ENCODE results near the gene MED25. TPM values are rescaled to one million over a fixed set of nuclear protein-coding genes. Genes with fewer than 3 reads are reported as not detected.
"Not testable (repeated sequence)": the region's sequence is repeated elsewhere in the genome, so short reads cannot be mapped to it uniquely, and the experiment has no call there.

Gene MED25
- polyA plus RNA-seq, 1 donor from 2014 or later, result 18.9 TPM

GRCh38 chr19:49816590-49816989 is 1.5 kb upstream of the MED25 start:
- H3K9ac ChIP-seq (ENCODE audit: low read length), result no peak overlapping the region

GRCh38 chr19:49818649-49819370 is 721 bp downstream of the MED25 start:
- Histone ChIP-seq H3K9ac (ENCODE audit: low read length) (peak overlapping the region; percentile 89), H3F3A (ENCODE audit: insufficient read depth, low read length, poor library complexity, severe bottlenecking) (no peaks in the 10 kb centered on the region), H3K27me3 (ENCODE audit: insufficient read depth, low read depth, low read length) (no peaks in the 10 kb centered on the region), H2AFZ (ENCODE audit: low read depth, low read length) (no peak overlapping the region), H3K4me3 (ENCODE audit: low read length) (peak overlapping the region; percentile 97), H3K36me3 (ENCODE audit: insufficient read depth, low read length) (no peaks in the 10 kb centered on the region), H3K9me2 (ENCODE audit: insufficient read depth, low read length) (no peaks in the 10 kb centered on the region), H3K9me3 (ENCODE audit: low read length) (no peaks in the 10 kb centered on the region), H3K27ac (ENCODE audit: low read length) (peak overlapping the region; percentile 96), H3K79me2 (replicated peaks; ENCODE audit: insufficient read depth, low read length) (peaks cover 22% of the 10 kb centered on the region), H4K20me1 (ENCODE audit: insufficient read depth) (no peaks in the 10 kb centered on the region), H3K4me2 (ENCODE audit: low read length) (peak overlapping the region; percentile 82)
- TF ChIP-seq POLR2AphosphoS5 (IDR thresholded peaks at IDR 0.05), result no peak
- no peak for TF ChIP-seq EP300 (conservative IDR thresholded peaks at IDR 0.05; ENCODE audit: poor library complexity, severe bottlenecking)
- no peak for TF ChIP-seq SMC3 (conservative IDR thresholded peaks at IDR 0.05; ENCODE audit: poor library complexity)
- no peak for TF ChIP-seq TAF1 (IDR thresholded peaks at IDR 0.05; ENCODE audit: low read depth)
- TF ChIP-seq RAD21 (conservative IDR thresholded peaks at IDR 0.05), result no peak
- no peak for TF ChIP-seq MXI1 (conservative IDR thresholded peaks at IDR 0.05; ENCODE audit: poor library complexity, severe bottlenecking)

More at GRCh38 chr19:49816590-49816989, 1.5 kb upstream of the MED25 start:
- no peak overlapping the region for H3K4me3 ChIP-seq (ENCODE audit: low read length)
- no peak overlapping the region for H2AFZ ChIP-seq (ENCODE audit: low read depth, low read length)
- TF ChIP-seq TAF1 (IDR thresholded peaks at IDR 0.05; ENCODE audit: low read depth), result no peak
- no peak for TF ChIP-seq CTCF (IDR thresholded peaks at IDR 0.05; ENCODE audit: poor library complexity, severe bottlenecking)
- TF ChIP-seq MXI1 (conservative IDR thresholded peaks at IDR 0.05; ENCODE audit: poor library complexity, severe bottlenecking), result no peak
- no peak for TF ChIP-seq POLR2AphosphoS5 (IDR thresholded peaks at IDR 0.05)
- TF ChIP-seq REST (IDR thresholded peaks at IDR 0.05; ENCODE audit: borderline replicate concordance), result no peak
- TF ChIP-seq SMC3 (conservative IDR thresholded peaks at IDR 0.05; ENCODE audit: poor library complexity), result no peak
- TF ChIP-seq EZH2 (IDR thresholded peaks at IDR 0.05; ENCODE audit: borderline replicate concordance, insufficient read depth, low read length, poor library complexity, severe bottlenecking), result no peak
- TF ChIP-seq RAD21 (conservative IDR thresholded peaks at IDR 0.05), result no peak
- TF ChIP-seq EP300 (conservative IDR thresholded peaks at IDR 0.05; ENCODE audit: poor library complexity, severe bottlenecking), result no peak
- H3K27me3 ChIP-seq (ENCODE audit: insufficient read depth, low read depth, low read length), result no peaks in the 10 kb centered on the region
- H3K79me2 ChIP-seq (replicated peaks; ENCODE audit: insufficient read depth, low read length), result peaks cover 20% of the 10 kb centered on the region
- no peaks in the 10 kb centered on the region for H3F3A ChIP-seq (ENCODE audit: insufficient read depth, low read length, poor library complexity, severe bottlenecking)
- H3K27ac ChIP-seq (ENCODE audit: low read length), result no peak overlapping the region
- H3K36me3 ChIP-seq (ENCODE audit: insufficient read depth, low read length), result no peaks in the 10 kb centered on the region
- no peaks in the 10 kb centered on the region for H3K9me2 ChIP-seq (ENCODE audit: insufficient read depth, low read length)
- H3K9me3 ChIP-seq (ENCODE audit: low read length), result no peaks in the 10 kb centered on the region
- no peak overlapping the region for H3K4me2 ChIP-seq (ENCODE audit: low read length)
- no peaks in the 10 kb centered on the region for H4K20me1 ChIP-seq (ENCODE audit: insufficient read depth)

GRCh38 chr19:49819452-49820115 is 1.5 kb downstream of the MED25 start:
- H3K9me2 ChIP-seq (ENCODE audit: insufficient read depth, low read length); H3K27ac ChIP-seq (ENCODE audit: low read length); H3K9me3 ChIP-seq (ENCODE audit: low read length); H4K20me1 ChIP-seq (ENCODE audit: insufficient read depth); H3F3A ChIP-seq (ENCODE audit: insufficient read depth, low read length, poor library complexity, severe bottlenecking); H3K36me3 ChIP-seq (ENCODE audit: insufficient read depth, low read length); H2AFZ ChIP-seq (ENCODE audit: low read depth, low read length); H3K27me3 ChIP-seq (ENCODE audit: insufficient read depth, low read depth, low read length): not testable (repeated sequence)
- Histone ChIP-seq H3K9ac (ENCODE audit: low read length) (peak overlapping the region; percentile 89), H3K79me2 (replicated peaks; ENCODE audit: insufficient read depth, low read length) (peaks cover 26% of the 10 kb centered on the region), H3K4me3 (ENCODE audit: low read length) (peak overlapping the region; percentile 97), H3K4me2 (ENCODE audit: low read length) (peak overlapping the region; percentile 82)
